Measurements from ENCODE around the gene C1orf52.

Gene C1orf52

DNA sequence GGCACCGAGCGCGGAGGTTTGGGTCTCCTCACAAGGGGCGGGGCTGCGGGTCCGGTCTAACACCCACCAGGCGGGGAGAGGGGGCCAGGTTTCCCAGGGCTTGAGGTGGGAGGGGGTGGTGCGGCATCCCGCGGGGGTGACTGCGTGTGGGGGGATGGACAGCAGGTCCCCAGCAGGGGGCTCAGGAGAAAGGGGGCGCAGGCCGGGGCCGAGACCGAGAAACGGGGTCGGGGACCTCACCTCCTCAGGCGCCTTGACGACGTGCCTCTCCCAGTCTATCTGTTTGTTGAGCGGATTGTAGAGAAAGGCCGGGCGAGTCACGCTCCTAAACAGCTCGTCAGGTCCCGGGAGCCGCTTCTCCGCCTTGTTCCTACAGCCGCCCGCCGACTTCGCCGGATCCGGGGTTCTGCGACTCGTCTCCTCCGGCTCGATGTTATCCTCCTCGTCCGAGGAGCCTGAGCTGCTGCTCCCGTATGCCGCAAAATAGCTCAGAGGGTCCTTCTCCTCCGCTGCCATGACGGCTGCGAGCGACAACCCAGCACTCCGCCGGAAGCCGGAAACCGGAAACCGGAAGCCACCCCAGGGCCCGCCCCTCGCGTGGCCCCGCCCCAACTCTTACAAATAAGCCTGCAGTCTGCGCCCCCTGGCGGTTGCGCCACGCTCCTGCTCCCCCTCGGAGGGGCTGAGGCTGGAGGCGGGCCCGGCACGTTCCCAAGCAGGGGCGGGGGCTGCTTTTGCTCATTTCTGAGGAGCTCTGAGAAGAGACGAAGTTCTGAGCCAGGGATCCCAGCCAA, at the start of gene C1orf52:
Gene C1orf52, minus strand, starts transcription at position 545 of the 794 bp plus-strand sequence. Its CDS starts 29 bp downstream, at position 516.
- H3K9me3 Mint-ChIP-seq (ENCODE audit: low read depth): no peaks in the 10 kb centered on the region
- H3K4me3 Mint-ChIP-seq: peak within 1 kb of the TSS; percentile 96
- H3K36me3 Mint-ChIP-seq: peaks cover 12% of the 10 kb centered on the region
- peak within 1 kb of the TSS; percentile 94 for H3K27ac Mint-ChIP-seq
- no peaks in the 10 kb centered on the region for H3K27me3 Mint-ChIP-seq
- peaks cover 39% of the 10 kb centered on the region for H3K4me1 Mint-ChIP-seq (ENCODE audit: low read depth)

DNA sequence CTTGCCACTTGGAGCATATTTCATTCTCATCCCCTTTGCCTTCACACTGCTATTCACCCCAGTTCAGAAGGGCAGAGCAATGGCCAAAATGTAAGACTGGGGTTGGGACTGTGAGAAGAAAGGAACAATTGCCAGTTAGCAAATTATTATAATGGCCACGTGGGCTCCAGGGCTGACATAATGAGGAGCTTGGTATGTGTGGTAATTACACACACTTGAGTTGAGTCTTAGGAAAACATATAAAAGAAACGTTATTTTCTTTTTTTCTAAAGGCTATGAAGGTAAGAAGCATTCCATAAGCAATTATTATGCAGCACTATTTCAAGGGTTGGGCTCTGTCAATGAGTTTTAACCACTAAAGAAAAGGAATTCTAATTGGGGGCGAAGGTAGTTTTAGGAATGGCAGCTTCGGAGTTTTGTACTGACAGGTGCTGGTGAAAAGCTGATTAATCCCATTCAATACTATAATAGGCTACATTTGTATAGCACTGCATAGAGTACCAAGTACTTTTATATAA, 49.4 kb upstream of the C1orf52 start:
- Mint-ChIP-seq H3K36me3 (peaks cover 4% of the 10 kb centered on the region), H3K27me3 (peaks cover 32% of the 10 kb centered on the region), H3K27ac (no peak overlapping the region), H3K4me3 (no peak overlapping the region), H3K9me3 (ENCODE audit: low read depth) (no peaks in the 10 kb centered on the region), H3K4me1 (ENCODE audit: low read depth) (peaks cover 6% of the 10 kb centered on the region)

DNA sequence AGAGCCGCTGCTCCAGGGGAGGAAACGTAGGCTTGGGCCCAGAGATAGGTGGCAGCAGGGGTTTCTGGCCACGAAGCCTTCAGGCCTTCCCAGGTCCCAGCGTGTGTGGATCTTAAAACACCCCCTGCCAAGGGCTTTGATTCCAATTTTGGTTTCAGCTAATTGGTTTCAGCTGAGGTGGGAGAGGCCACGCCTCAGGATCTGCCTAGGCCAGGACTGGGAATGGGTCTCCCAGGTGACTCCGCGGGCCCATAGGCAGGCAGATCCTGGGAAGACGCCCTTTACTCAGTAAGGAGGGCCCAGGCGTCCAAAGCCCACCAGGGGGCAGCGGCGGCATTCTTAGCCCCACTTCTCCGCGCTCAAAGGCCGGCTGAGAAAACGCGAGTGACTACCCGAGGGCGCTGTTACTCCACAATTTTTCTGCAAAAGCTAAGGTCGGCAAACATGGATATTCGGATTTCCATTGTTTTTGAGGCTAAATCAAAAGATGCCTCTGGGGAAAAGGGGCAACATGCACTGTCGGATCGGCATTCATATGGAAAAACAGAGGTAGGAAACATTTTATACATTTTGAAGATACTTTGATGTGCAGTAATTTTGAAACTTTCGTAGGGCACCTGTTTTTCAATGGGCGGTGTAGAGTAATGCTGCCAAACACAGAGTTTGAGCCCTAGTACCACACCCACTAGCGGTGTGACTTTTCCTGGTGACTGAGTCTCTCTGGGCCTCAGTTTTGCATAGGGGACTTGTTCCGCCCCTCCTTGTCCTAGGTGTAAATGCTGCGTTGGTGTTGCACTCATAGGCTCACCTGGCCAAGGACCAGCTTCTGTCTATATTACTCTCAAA, 48.7 kb upstream of the C1orf52 start:
- H3K27ac Mint-ChIP-seq: no peak overlapping the region
- H3K27me3 Mint-ChIP-seq: peaks cover 32% of the 10 kb centered on the region
- peak overlapping the region; percentile 66 for H3K4me3 Mint-ChIP-seq

GRCh38 chr1:85306236-85306635, 46.8 kb upstream of the C1orf52 start:
- no peaks in the 10 kb centered on the region for H3K36me3 Mint-ChIP-seq
- H3K4me1 Mint-ChIP-seq (ENCODE audit: low read depth): peaks cover 6% of the 10 kb centered on the region
- no peak overlapping the region for H3K4me3 Mint-ChIP-seq
- no peak overlapping the region for H3K27ac Mint-ChIP-seq
- H3K9me3 Mint-ChIP-seq (ENCODE audit: low read depth): no peaks in the 10 kb centered on the region
- H3K27me3 Mint-ChIP-seq: peaks cover 28% of the 10 kb centered on the region

More for the DNA sequence above, 48.7 kb upstream of the C1orf52 start:
- H3K4me1 Mint-ChIP-seq (ENCODE audit: low read depth): peaks cover 6% of the 10 kb centered on the region
- H3K36me3 Mint-ChIP-seq: peaks cover 4% of the 10 kb centered on the region
- no peaks in the 10 kb centered on the region for H3K9me3 Mint-ChIP-seq (ENCODE audit: low read depth)

GRCh38 chr1:85303440-85304162, 44.1 kb upstream of the C1orf52 start:
- H3K4me1 Mint-ChIP-seq (ENCODE audit: low read depth): peaks cover 11% of the 10 kb centered on the region
- H3K36me3 Mint-ChIP-seq: no peaks in the 10 kb centered on the region
- no peak overlapping the region for H3K27ac Mint-ChIP-seq
- peaks cover 10% of the 10 kb centered on the region for H3K27me3 Mint-ChIP-seq
- H3K4me3 Mint-ChIP-seq: no peak overlapping the region
- no peaks in the 10 kb centered on the region for H3K9me3 Mint-ChIP-seq (ENCODE audit: low read depth)

DNA sequence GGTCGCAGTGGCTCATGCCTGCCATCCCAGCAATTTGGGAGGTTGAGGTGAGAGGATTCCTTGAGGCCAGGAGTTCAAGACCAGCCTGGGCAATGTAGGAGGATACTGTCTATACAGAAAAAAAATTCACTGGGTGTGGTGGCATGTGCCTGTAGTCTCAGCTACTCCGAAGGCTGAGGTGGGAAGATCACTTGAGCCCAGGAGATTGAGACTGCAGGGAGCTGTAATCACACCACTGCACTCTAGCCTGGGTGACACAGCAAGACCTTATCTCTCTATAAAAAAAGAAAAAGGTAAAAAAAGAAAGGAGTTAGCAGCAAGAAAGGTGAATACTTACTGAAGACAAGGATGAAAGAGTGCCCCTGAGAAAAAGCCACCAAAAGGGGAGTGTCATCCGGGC, 40.7 kb upstream of the C1orf52 start:
- Mint-ChIP-seq H3K27ac (no peak overlapping the region), H3K4me3 (no peak overlapping the region), H3K36me3 (no peaks in the 10 kb centered on the region), H3K27me3 (peaks cover 6% of the 10 kb centered on the region), H3K4me1 (ENCODE audit: low read depth) (peaks cover 26% of the 10 kb centered on the region), H3K9me3 (ENCODE audit: low read depth) (no peaks in the 10 kb centered on the region)

- Mint-ChIP-seq H3K36me3 (peaks cover 3% of the 10 kb centered on the region), H3K9me3 (ENCODE audit: low read depth) (no peaks in the 10 kb centered on the region), H3K27me3 (peaks cover 3% of the 10 kb centered on the region), H3K4me3 (peak overlapping the region; percentile 58), H3K27ac (peak overlapping the region; percentile 90), H3K4me1 (ENCODE audit: low read depth) (peaks cover 33% of the 10 kb centered on the region)
Measured at GRCh38 chr1:85297855-85298629, 38.6 kb upstream of the C1orf52 start.

GRCh38 chr1:85297538-85297854, 38.0 kb upstream of the C1orf52 start:
- Mint-ChIP-seq H3K36me3 (peaks cover 3% of the 10 kb centered on the region), H3K9me3 (ENCODE audit: low read depth) (no peaks in the 10 kb centered on the region), H3K4me1 (ENCODE audit: low read depth) (peaks cover 33% of the 10 kb centered on the region), H3K27me3 (peaks cover 2% of the 10 kb centered on the region), H3K4me3 (peak overlapping the region; percentile 58), H3K27ac (peak overlapping the region; percentile 90)

- peaks cover 33% of the 10 kb centered on the region for H3K4me1 Mint-ChIP-seq (ENCODE audit: low read depth)
- no peak overlapping the region for H3K4me3 Mint-ChIP-seq
- no peaks in the 10 kb centered on the region for H3K9me3 Mint-ChIP-seq (ENCODE audit: low read depth)
- peak overlapping the region; percentile 8 for H3K27ac Mint-ChIP-seq
- no peaks in the 10 kb centered on the region for H3K27me3 Mint-ChIP-seq
- H3K36me3 Mint-ChIP-seq: peaks cover 3% of the 10 kb centered on the region
Measured at GRCh38 chr1:85296980-85297379, 37.5 kb upstream of the C1orf52 start.

- Mint-ChIP-seq H3K27me3 (no peaks in the 10 kb centered on the region), H3K9me3 (ENCODE audit: low read depth) (no peaks in the 10 kb centered on the region), H3K36me3 (peaks cover 3% of the 10 kb centered on the region)
Measured at GRCh38 chr1:85295654-85296053, 36.2 kb upstream of the C1orf52 start.

DNA sequence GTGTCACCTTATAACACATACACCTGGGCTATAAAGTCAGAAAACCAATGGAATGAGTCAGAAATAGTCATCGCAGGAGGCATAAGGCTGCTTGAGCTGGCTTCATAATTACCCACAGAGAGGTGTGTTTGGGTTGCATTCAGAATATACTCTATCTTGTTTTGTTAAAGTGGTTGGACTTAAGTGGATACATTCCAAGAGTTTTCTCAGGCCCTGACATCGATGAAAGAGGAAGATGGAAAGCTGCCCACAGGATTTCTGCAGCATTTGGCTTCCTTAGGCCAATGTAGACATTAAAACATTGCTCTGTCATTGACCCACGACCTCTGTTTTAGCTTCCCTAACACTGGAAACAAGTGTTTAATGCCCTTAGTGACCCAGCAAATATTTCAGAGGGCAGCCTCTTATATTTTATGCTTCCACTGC, 35.6 kb upstream of the C1orf52 start:
- peaks cover 3% of the 10 kb centered on the region for H3K36me3 Mint-ChIP-seq
- H3K27me3 Mint-ChIP-seq: no peaks in the 10 kb centered on the region
- H3K4me1 Mint-ChIP-seq (ENCODE audit: low read depth): peaks cover 33% of the 10 kb centered on the region

More at GRCh38 chr1:85295654-85296053, 36.2 kb upstream of the C1orf52 start:
- Mint-ChIP-seq H3K4me3 (no peak overlapping the region), H3K27ac (no peak overlapping the region), H3K4me1 (ENCODE audit: low read depth) (peaks cover 33% of the 10 kb centered on the region)

DNA sequence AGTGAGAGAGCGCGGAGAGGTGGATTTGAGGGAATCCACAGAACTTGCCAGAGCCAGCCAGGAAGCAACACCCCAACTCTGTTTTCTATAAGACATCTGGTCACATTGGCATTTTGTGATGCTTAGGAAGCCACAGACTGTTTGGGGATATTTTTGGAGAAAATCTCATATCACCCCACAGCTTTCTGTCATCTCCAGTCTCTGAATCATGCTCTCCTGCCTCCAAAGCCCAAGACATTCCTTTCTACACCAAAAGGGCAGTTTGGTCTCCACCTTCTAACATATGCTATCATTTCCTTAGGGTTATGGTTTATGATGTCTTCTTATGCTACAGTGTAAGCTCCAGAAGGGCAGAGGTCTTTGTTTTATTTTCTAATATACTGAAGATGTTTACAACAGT, 31.4 kb upstream of the C1orf52 start:
- peaks cover 13% of the 10 kb centered on the region for H3K4me1 Mint-ChIP-seq (ENCODE audit: low read depth)
- H3K27ac Mint-ChIP-seq: no peak overlapping the region
- H3K27me3 Mint-ChIP-seq: peaks cover 3% of the 10 kb centered on the region
- no peak overlapping the region for H3K4me3 Mint-ChIP-seq
- peaks cover 3% of the 10 kb centered on the region for H3K36me3 Mint-ChIP-seq
- no peaks in the 10 kb centered on the region for H3K9me3 Mint-ChIP-seq (ENCODE audit: low read depth)

More for the DNA sequence above, 35.6 kb upstream of the C1orf52 start:
- Mint-ChIP-seq H3K9me3 (ENCODE audit: low read depth) (no peaks in the 10 kb centered on the region), H3K4me3 (no peak overlapping the region), H3K27ac (no peak overlapping the region)

DNA sequence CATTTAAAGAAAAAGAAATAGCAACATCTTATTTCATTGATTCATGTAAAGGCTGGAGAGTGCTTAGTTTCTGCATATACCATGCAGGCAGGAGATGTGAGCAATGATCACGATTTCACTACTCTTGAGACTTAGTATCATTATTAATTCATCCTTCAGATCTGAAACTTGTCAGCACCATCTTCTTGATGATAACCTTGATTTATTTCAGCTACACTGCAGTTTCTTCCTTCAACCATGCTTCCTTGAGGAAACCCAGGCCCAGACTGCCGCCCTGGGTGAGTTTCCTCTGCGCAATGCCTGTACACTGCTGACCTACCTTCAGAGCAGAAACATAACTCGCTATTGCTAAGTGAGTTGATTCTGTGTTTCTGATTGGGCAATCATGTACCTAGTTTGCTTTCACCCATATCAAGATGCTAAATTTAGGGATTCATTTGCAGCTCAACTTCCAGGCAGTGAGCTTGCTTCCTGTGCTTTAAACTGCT, 30.4 kb upstream of the C1orf52 start:
- H3K4me3 Mint-ChIP-seq: no peak overlapping the region
- H3K9me3 Mint-ChIP-seq (ENCODE audit: low read depth): no peaks in the 10 kb centered on the region
- H3K4me1 Mint-ChIP-seq (ENCODE audit: low read depth): peaks cover 8% of the 10 kb centered on the region
- H3K27ac Mint-ChIP-seq: peak overlapping the region; percentile 31
- H3K27me3 Mint-ChIP-seq: peaks cover 3% of the 10 kb centered on the region
- peaks cover under 1% of the 10 kb centered on the region for H3K36me3 Mint-ChIP-seq
